Nucleus accumbens (tissue), 56 donors: Measurements from ENCODE around the gene KRTAP10-8.
"Not testable (repeated sequence)": the region's sequence is repeated elsewhere in the genome, so short reads cannot be mapped to it uniquely, and the experiment has no call there.

Experiments used
- DNase-seq, 56 donors: peaks; one replicate each; lab custom pipeline; 2025; lab: John Stamatoyannopoulos, UW

The KRTAP10-8 gene

GRCh38 chr21:44657635-44658540 lies 46.0 kb downstream of the KRTAP10-8 start, which contains the start of gene KRTAP12-3:
Gene KRTAP12-3, plus strand, starts transcription at chr21:44657932. Its CDS starts 48 bp downstream, at chr21:44657980.
- no peak for DNase-seq

GRCh38 chr21:44658541-44658910 lies 46.6 kb downstream of the KRTAP10-8 start:
- no peak for DNase-seq

- DNase-seq, result no peak
Observed at GRCh38 chr21:44658913-44659595, 47.2 kb downstream of the KRTAP10-8 start.

- not testable (repeated sequence) for DNase-seq
Observed at GRCh38 chr21:44661567-44661966, 49.7 kb downstream of the KRTAP10-8 start.
